Mesendoderm (in vitro differentiated cells): ENCODE results near the gene DPY19L3.

ENCODE experiments used
- DNase-seq: peaks from one replicate; pipeline ENCODE4 v3.0.0; 2013
- H2AK5ac ChIP-seq: 2 replicates; pipeline ENCODE4 v1.6.1; 2013; ENCODE audit warnings: low read length, inconsistent platforms
- H2BK120ac ChIP-seq: 2 replicates; pipeline ENCODE4 v1.6.1; 2013; ENCODE audit warnings: low read depth, mild to moderate bottlenecking, low read length, moderate library complexity, mixed read lengths
- H2BK15ac ChIP-seq: replicated peaks from 2 replicates; pipeline ENCODE4 v1.6.1; 2013; ENCODE audit warnings: low read depth, mild to moderate bottlenecking, moderate library complexity
- H2BK5ac ChIP-seq: 2 replicates; pipeline ENCODE4 v1.6.1; 2013; ENCODE audit warnings: low read length, inconsistent platforms
- H3K18ac ChIP-seq: 2 replicates; pipeline ENCODE4 v1.6.1; 2013; ENCODE audit warnings: mild to moderate bottlenecking, low read length, mixed read lengths
- H3K23ac ChIP-seq: one replicate; pipeline ENCODE4 v1.6.1; 2013; ENCODE audit warnings: low read length
- H3K27ac ChIP-seq: 2 replicates; pipeline ENCODE4 v1.5.1; 2013; ENCODE audit warnings: low read depth, mild to moderate bottlenecking, inconsistent platforms, low read length, moderate library complexity
- H3K27me3 ChIP-seq: 2 replicates; pipeline ENCODE4 v1.6.1; 2013; ENCODE audit warnings: low read length, control low read depth, mild to moderate bottlenecking, inconsistent platforms; ENCODE audit not compliant: insufficient read depth, poor library complexity
- H3K36me3 ChIP-seq: 2 replicates; pipeline ENCODE4 v1.6.1; 2013; ENCODE audit warnings: low read length, inconsistent platforms; ENCODE audit not compliant: control insufficient read depth, insufficient read depth
- H3K4ac ChIP-seq: one replicate; pipeline ENCODE4 v1.6.1; 2013; ENCODE audit warnings: low read depth, mild to moderate bottlenecking, low read length, moderate library complexity
- H3K4me1 ChIP-seq: 2 replicates; pipeline ENCODE4 v1.6.1; 2013; ENCODE audit warnings: low read depth, low read length, inconsistent platforms; ENCODE audit not compliant: control insufficient read depth
- H3K4me2 ChIP-seq: 2 replicates; pipeline ENCODE4 v1.6.1; 2013; ENCODE audit warnings: low read length
- H3K4me3 ChIP-seq: 2 replicates; pipeline ENCODE4 v1.5.1; 2013; ENCODE audit warnings: mild to moderate bottlenecking, low read length
- H3K56ac ChIP-seq: one replicate; pipeline ENCODE4 v1.6.1; 2013; ENCODE audit warnings: low read length
- H3K79me1 ChIP-seq: 2 replicates; pipeline ENCODE4 v1.6.1; 2013; ENCODE audit warnings: low read length, inconsistent platforms
- H3K79me2 ChIP-seq: 2 replicates; pipeline ENCODE4 v1.6.1; 2013; ENCODE audit warnings: mild to moderate bottlenecking, low read length; ENCODE audit not compliant: control insufficient read depth, insufficient read depth
- H3K9ac ChIP-seq: 2 replicates; pipeline ENCODE4 v1.6.1; 2013; ENCODE audit warnings: low read length, inconsistent platforms
- H4K5ac ChIP-seq: one replicate; pipeline ENCODE4 v1.6.1; 2013; ENCODE audit warnings: low read length
- H4K8ac ChIP-seq: one replicate; pipeline ENCODE4 v1.6.1; 2013; ENCODE audit warnings: low read depth, mild to moderate bottlenecking, control low read depth, low read length, moderate library complexity
- WGBS: extraction: QIAGEN DNeasy Blood & Tissue Kit; methylation state at CpG from one replicate; pipeline ENCODE4 v1.1.7; 2013; ENCODE audit warnings: low lambda C conversion rate, missing lambda C conversion rate; ENCODE audit not compliant: insufficient coverage; ENCODE audit errors: extremely low coverage; 5-methylcytosine and 5-hydroxymethylcytosine counted together

DPY19L3 gene

GRCh38 chr19:32532233-32532632 is 126.7 kb downstream of the DPY19L3 start:
- Histone ChIP-seq H4K5ac (no peak overlapping the region), H2BK5ac (no peak overlapping the region), H3K23ac (no peak overlapping the region), H3K27me3 (no peaks in the 10 kb centered on the region), H3K27ac (no peak overlapping the region), H3K4me3 (no peak overlapping the region), H3K18ac (no peak overlapping the region), H3K4ac (no peak overlapping the region), H3K56ac (no peak overlapping the region), H2BK120ac (no peak overlapping the region), H2AK5ac (no peak overlapping the region), H3K4me2 (no peak overlapping the region), H3K36me3 (no peaks in the 10 kb centered on the region), H4K8ac (no peak overlapping the region), H3K9ac (no peak overlapping the region), H3K79me2 (no peaks in the 10 kb centered on the region), H2BK15ac (no peak overlapping the region), H3K4me1 (no peaks in the 10 kb centered on the region), H3K79me1 (no peaks in the 10 kb centered on the region)
- no CpG with 5 or more reads among the region's 3 CpGs for WGBS
- no peak for DNase-seq
